HS-5 (cell line): ENCODE results near the gene ACO2.
"Not testable (repeated sequence)": the region's sequence is repeated elsewhere in the genome, so short reads cannot be mapped to it uniquely, and the experiment has no call there.

Experiments used
- DNase-seq: peaks from one replicate; pipeline ENCODE4 v3.0.0-alpha.2; 2012; ENCODE audit warnings: low read depth

Gene ACO2

DNA sequence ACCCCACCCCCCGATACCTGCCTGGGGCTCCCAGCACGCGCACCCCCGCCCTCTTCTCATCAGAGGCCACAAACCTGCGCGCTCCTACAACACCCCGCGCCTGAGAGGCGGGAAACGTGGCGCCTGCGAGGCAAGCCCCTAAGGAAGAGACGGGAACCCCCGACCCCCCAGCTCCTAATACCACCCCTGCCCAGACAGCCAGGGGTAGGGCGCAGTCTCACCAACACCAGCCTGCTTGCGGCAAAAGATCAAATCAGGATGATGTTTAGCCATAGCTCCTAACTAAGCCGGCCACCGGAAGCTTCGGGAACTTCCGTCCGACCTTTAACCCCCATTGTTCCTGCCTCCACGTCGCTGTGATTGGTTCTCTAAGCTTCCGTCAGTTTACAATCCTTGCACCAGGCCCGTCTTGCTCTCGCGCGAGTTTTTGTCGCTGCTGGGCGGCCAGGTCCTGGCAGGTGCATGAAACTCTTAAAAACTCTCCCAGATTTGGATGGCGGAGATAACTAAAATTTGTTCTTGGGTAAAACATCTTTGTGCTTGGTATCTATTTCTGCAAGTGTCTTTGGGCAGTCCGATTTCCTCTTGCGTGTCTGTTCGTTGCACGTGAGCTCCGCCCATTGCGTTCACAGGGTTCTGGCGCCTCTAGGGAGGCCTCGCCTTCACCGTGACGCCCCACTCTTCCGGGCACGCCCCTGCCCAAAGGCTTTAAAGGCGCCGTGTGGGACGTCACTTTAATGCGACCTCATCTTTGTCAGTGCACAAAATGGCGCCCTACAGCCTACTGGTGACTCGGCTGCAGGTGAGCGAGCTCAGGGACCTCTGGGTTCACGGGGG is at the start of gene ACO2, which contains the start of gene PHF5A:
TSS of gene ACO2 (plus strand) at position 737 of the 837 bp plus-strand sequence. CDS start at position 767, 30 bp downstream.
TSS of gene PHF5A (minus strand) at position 312 of the 837 bp plus-strand sequence. CDS start at position 273, 39 bp downstream.
- peak; percentile 98 for DNase-seq

GRCh38 chr22:41425660-41426365 is 43.1 kb upstream of the ACO2 start:
- no peak for DNase-seq

GRCh38 chr22:41429232-41429950 is 39.5 kb upstream of the ACO2 start:
- no peak for DNase-seq

DNA sequence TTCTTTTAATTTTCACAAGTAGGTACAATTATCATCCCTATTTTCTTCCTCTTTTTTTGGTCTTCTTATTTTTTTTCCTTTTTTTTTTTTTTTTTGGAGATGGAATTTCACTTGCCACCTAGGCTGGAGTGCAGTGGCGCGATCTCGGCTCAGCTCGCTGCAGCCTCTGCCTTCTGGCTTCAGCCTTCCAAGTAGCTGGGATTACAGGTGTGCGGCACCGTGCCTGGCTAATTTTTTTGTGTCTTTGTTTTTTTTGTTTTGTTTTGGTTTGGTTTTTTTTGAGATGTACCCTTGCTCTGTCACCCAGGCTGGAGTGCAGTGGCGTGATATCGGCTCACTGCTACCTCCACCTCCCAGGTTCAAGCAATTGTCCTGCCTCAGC is 39.0 kb upstream of the ACO2 start:
- DNase-seq: no peak

DNA sequence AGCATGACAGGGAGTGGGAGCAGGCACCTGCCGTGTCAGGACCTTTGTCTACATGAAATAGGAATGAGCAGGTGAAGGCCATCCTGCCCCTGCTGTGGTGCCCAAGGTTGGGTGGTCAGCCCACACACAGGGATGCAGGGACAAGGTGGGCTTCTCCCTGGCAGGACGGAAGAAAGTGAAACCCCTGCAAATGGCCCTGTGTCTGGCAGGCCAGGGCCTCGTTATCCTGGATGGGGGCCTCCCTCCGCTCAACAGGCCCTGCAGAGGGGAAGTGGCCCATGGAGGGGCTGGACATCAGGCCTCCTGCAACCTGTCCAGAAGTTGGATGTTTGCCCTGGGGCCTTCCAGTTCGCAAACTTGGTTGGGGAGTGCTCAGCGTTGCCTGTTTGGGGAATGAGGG is 37.3 kb upstream of the ACO2 start:
- DNase-seq: no peak

GRCh38 chr22:41433480-41433879 is 35.4 kb upstream of the ACO2 start:
- DNase-seq: not testable (repeated sequence)

- DNase-seq: not testable (repeated sequence)
Measured at GRCh38 chr22:41434361-41435003, 34.4 kb upstream of the ACO2 start.

DNA sequence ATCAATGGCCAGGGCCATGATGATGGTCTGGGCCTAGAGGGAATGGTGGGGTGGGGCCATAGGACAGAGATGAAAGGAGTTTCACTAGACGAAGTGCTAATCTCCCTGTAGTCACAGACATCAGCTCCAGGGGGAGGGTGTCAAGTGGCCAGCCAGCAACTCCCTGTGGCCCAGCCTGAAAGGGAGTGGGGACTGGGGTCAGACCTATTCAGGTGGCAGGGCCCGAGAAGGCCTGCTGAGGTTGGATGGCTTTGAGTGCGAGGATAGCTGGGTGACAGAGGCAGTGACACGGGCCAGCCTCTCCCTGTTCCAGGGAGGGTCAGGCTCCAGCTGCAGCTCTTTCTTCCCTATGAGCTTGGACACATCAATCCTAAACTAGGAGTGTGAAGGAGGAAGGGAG is 33.4 kb upstream of the ACO2 start:
- no peak for DNase-seq

- no peak for DNase-seq
Measured at GRCh38 chr22:41436322-41437113, 32.4 kb upstream of the ACO2 start.

DNA sequence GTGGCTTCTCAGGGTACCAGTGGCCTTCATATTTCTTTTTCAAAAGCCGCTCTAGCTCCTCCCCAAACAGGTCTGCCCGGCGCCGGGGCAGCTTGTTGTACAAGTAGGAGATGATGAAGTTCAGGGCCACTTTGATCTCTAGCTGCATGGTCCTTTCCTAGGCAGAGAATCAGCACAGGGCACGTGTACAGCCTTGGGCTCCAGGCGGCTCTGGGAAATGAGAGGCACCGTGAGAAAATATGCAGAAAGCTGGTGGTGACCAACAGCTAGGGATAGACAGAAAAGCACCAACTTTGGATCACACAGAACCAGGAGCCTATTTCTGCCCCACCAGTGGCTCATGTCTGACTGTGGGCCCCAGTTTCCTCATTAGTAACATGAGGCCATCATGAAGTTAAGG is 31.7 kb upstream of the ACO2 start:
- DNase-seq: no peak

DNA sequence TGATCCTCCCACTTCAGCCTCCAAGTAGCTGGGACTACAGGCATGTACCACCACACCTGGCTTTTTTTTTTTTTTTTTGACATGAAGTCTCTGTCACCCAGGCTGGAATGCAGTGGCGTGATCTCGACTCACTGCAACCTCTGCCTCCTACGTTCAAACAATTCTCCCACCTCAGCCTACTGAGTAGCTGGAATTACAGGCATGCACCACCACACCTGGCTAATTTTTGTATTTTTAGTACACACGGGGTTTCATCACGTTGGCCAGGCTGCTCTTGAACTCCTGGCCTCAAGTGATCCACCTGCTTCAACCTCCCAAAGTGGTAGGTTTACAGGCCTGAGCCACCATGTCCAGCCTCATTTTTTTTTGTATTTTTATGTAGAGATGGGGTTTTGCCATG is 28.4 kb upstream of the ACO2 start:
- not testable (repeated sequence) for DNase-seq

- DNase-seq: no peak
Measured at GRCh38 chr22:41442240-41442792, 26.6 kb upstream of the ACO2 start.

- peak; percentile 83 for DNase-seq
Measured at GRCh38 chr22:41444360-41445128, 24.4 kb upstream of the ACO2 start.

DNA sequence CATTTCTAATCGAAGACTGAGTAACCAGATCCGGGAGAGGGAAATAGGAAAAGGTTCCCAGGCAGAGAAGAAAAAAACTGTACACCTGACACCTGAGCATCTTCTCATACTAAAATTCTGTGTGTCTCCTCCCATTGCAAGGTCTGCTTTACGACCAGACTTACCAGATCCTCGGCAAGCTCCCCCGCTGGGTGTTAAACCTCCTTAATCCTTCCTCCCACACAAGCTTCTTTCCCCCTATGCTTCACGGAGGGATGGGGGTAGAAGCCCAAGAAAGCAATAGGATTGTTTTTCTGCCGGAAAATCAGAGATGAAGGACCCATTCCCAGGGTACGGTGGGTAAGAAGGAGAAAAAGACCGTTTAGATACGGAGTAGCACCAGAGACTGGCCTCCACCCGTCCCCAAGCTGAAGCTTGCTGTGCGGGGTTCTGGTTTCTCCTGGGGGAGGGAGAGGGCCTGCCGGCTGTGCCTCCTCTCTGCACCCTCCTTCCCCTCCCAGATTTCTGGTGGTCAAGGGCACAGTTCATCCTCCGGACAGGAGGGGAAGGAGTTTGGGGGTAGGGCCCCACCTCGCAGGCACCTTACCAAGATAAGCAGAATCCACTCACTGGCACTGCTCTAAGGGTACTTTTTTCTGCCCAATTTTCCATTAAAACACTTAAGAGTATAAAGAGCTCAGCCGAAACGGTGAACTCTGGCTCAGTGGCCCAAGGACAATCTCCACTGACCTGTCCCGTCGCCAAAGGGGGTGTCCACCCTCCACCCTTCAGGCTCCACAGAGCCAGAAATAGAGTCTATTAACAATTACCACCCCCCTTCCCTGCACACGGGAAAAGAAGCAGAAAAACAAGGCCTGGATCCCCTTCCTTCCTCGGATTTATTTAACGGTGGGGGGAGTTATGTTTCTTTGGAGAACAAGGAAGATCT is 23.5 kb upstream of the ACO2 start:
- no peak for DNase-seq

GRCh38 chr22:41446057-41446501 is 22.8 kb upstream of the ACO2 start:
- DNase-seq: no peak

GRCh38 chr22:41446639-41447434 is 22.1 kb upstream of the ACO2 start, which contains the start of gene TOB2:
Gene TOB2, minus strand, starts transcription at chr22:41446801. Its CDS starts 9,456 bp downstream, at chr22:41437345.
- DNase-seq: peak; percentile 78

GRCh38 chr22:41447435-41448188 is 21.3 kb upstream of the ACO2 start:
- peak; percentile 19 for DNase-seq
